Keratinocyte (primary cell): ENCODE results near the gene MTUS2. TPM values are rescaled to one million over a fixed set of nuclear protein-coding genes. Genes with fewer than 3 reads are reported as not detected.

ENCODE experiments used
- DNase-seq: peaks from one replicate; pipeline ENCODE4 v3.0.0-alpha.2; 2011; ENCODE audit warnings: low read depth, missing footprints, low spot score
- FAIRE-seq: peaks from 2 replicates; lab custom pipeline; 2011; peaks lifted over from hg19 to GRCh38; lab: Jason Lieb, UNC
- H2AFZ ChIP-seq: 2 replicates; pipeline ENCODE4 v1.6.0; 2012; ENCODE audit warnings: low read length, control low read depth, inconsistent platforms; ENCODE audit not compliant: control insufficient read depth
- H3K27ac ChIP-seq: 2 replicates; pipeline ENCODE4 v1.5.1; 2011; ENCODE audit warnings: low read length; ENCODE audit not compliant: control insufficient read depth, insufficient read depth
- H3K27me3 ChIP-seq: 3 replicates; pipeline ENCODE4 v1.6.0; 2011; ENCODE audit warnings: low read length; ENCODE audit not compliant: control insufficient read depth, insufficient read depth; ENCODE audit errors: extremely low read depth
- H3K36me3 ChIP-seq, 2 experiments: 2 replicates in 1 of 2; 3 replicates in 1 of 2; pipeline ENCODE4 v1.5.1; 2011; ENCODE audit warnings: low read length in 2 of 2, mild to moderate bottlenecking in 1 of 2; ENCODE audit not compliant: control insufficient read depth in 2 of 2, insufficient read depth in 2 of 2; ENCODE audit errors: extremely low read depth in 1 of 2
- H3K4me1 ChIP-seq: 3 replicates; pipeline ENCODE4 v1.5.1; 2011; ENCODE audit warnings: low read length; ENCODE audit not compliant: control insufficient read depth, insufficient read depth; ENCODE audit errors: extremely low read depth
- H3K4me2 ChIP-seq: 3 replicates; pipeline ENCODE4 v1.6.0; 2011; ENCODE audit warnings: low read depth, low read length; ENCODE audit not compliant: control insufficient read depth, insufficient read depth; ENCODE audit errors: extremely low read depth
- H3K4me3 ChIP-seq, 3 experiments: fragments of 200-600 bp in 1 of 3; sonication (generic) in 1 of 3; 2 replicates in 2 of 3; 3 replicates in 1 of 3; pipeline ENCODE4 v1.5.1; 2011 to 2016; ENCODE audit warnings: low read length in 3 of 3, mild to moderate bottlenecking in 3 of 3, control low read depth in 2 of 3, inconsistent platforms in 1 of 3, low read depth in 1 of 3, mixed read lengths in 1 of 3, mixed run types in 1 of 3, moderate library complexity in 1 of 3; ENCODE audit not compliant: control insufficient read depth in 2 of 3, insufficient read depth in 2 of 3; ENCODE audit errors: extremely low read depth in 1 of 3
- H3K79me2 ChIP-seq: 2 replicates; pipeline ENCODE4 v1.6.0; 2012; ENCODE audit warnings: low read length; ENCODE audit not compliant: control insufficient read depth, insufficient read depth
- H3K9ac ChIP-seq: 3 replicates; pipeline ENCODE4 v1.6.0; 2011; ENCODE audit warnings: low read length; ENCODE audit not compliant: control insufficient read depth, insufficient read depth; ENCODE audit errors: extremely low read depth
- H3K9me1 ChIP-seq: 3 replicates; pipeline ENCODE4 v1.6.0; 2011; ENCODE audit warnings: low read length; ENCODE audit not compliant: control insufficient read depth, insufficient read depth; ENCODE audit errors: extremely low read depth
- H3K9me3 ChIP-seq: 2 replicates; pipeline ENCODE4 v1.5.1; 2012; ENCODE audit warnings: low read depth, low read length; ENCODE audit not compliant: control insufficient read depth
- H4K20me1 ChIP-seq: 3 replicates; pipeline ENCODE4 v1.6.0; 2011; ENCODE audit warnings: low read length; ENCODE audit not compliant: control insufficient read depth, insufficient read depth; ENCODE audit errors: extremely low read depth
- EZH2 ChIP-seq: IDR thresholded peaks from one replicate; pipeline ENCODE4 v1.6.1; 2012; ENCODE audit warnings: inconsistent platforms, mild to moderate bottlenecking, low read length, moderate library complexity
- dilution Hi-C: fragments of 300-500 bp; cut with MboI; formaldehyde crosslinking; loops from one replicate; pipeline ENCODE4 v1.7.0; 2020; ENCODE audit warnings: low sequenced_read_pairs; ENCODE audit not compliant: extremely low pct_ligation_motif_present
- polyA plus RNA-seq, 5 experiments: library from polyadenylated mRNA; depleted of rRNA in 3 of 5; stranded (reverse) in 3 of 5; stranded (forward) in 1 of 5; unstranded in 1 of 5; fragments of >200 nt; gene quantifications; 1 replicate in 1 of 5; 2 replicates in 3 of 5; 3 replicates in 1 of 5; pipeline versions ENCODE4 v1.2.1 to v1.2.3, GENCODE V29; 2011 to 2012; ENCODE audit warnings: missing spikeins in 2 of 5, low read depth in 1 of 5, low replicate concordance in 1 of 5
- TF ChIP-seq, protein P1 (sequence below), 3 experiments: IDR thresholded peaks in 1 of 3; conservative IDR thresholded peaks in 1 of 3; optimal IDR thresholded peaks in 1 of 3; 2 replicates in 2 of 3; 3 replicates in 1 of 3; pipeline versions ENCODE3 to v1.5.1; 2011; ENCODE audit warnings: low read length in 3 of 3, mild to moderate bottlenecking in 3 of 3, moderate library complexity in 2 of 3, control low read depth in 1 of 3, inconsistent platforms in 1 of 3; ENCODE audit not compliant: insufficient read depth in 2 of 3; ENCODE audit errors: extremely low read depth in 1 of 3

MTUS2 gene
- polyA plus RNA-seq, 1 donor (not counting 4 experiments of a cell fraction or from before 2014, with no cell fraction given) = 0.17 TPM

- H3K9ac ChIP-seq = no peak overlapping the region
- H3K9me3 ChIP-seq = no peaks in the 10 kb centered on the region
- no peak for TF ChIP-seq EZH2
- TF ChIP-seq, protein P1, sequence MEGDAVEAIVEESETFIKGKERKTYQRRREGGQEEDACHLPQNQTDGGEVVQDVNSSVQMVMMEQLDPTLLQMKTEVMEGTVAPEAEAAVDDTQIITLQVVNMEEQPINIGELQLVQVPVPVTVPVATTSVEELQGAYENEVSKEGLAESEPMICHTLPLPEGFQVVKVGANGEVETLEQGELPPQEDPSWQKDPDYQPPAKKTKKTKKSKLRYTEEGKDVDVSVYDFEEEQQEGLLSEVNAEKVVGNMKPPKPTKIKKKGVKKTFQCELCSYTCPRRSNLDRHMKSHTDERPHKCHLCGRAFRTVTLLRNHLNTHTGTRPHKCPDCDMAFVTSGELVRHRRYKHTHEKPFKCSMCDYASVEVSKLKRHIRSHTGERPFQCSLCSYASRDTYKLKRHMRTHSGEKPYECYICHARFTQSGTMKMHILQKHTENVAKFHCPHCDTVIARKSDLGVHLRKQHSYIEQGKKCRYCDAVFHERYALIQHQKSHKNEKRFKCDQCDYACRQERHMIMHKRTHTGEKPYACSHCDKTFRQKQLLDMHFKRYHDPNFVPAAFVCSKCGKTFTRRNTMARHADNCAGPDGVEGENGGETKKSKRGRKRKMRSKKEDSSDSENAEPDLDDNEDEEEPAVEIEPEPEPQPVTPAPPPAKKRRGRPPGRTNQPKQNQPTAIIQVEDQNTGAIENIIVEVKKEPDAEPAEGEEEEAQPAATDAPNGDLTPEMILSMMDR (optimal IDR thresholded peaks at IDR 0.05 in 1 of 3, IDR thresholded peaks at IDR 0.05 in 1 of 3, conservative IDR thresholded peaks at IDR 0.05 in 1 of 3; ENCODE audit: extremely low read depth in 1 of 3, insufficient read depth in 2 of 3, low read length in 3 of 3) = no peak
- peaks cover 45 to 54% of the 10 kb centered on the region in 2 experiments for H3K36me3 ChIP-seq
- no peaks in the 10 kb centered on the region for H3K27me3 ChIP-seq
- H3K27ac ChIP-seq = no peak overlapping the region
- no peak overlapping the region for H2AFZ ChIP-seq
- no peaks in the 10 kb centered on the region for H4K20me1 ChIP-seq
- H3K4me1 ChIP-seq = no peaks in the 10 kb centered on the region
- no peak for DNase-seq
- dilution Hi-C loops = no loop called here
- no peaks in the 10 kb centered on the region for H3K9me1 ChIP-seq
- no peaks in the 10 kb centered on the region for H3K79me2 ChIP-seq
- no peak overlapping the region for H3K4me3 ChIP-seq
- no peak overlapping the region for H3K4me2 ChIP-seq
- no peak for FAIRE-seq
Observed at GRCh38 chr13:29511106-29511796, 691.1 kb downstream of the MTUS2 start.

DNA sequence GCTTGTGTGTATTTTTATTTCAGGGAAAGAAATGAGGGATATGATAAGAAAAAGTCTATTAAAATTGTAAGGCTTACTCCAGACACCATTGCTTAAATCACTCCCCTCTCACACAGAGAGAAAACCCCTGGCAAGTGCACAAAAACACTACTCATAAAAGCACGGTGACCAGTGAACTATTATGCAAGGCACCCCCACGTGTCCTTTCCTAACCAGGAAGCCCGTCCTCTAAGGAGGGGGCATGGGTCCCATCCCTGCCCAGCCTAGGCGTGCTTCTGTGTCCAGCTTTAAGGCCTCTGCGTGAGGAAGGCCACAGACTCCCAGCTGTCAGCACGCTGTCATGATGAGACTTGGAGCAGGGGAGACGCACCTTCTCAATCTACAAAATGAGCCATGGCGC is 691.8 kb downstream of the MTUS2 start:
- no peaks in the 10 kb centered on the region for H3K9me3 ChIP-seq
- TF ChIP-seq EZH2 = no peak
- TF ChIP-seq, protein P1 (optimal IDR thresholded peaks at IDR 0.05 in 1 of 3, IDR thresholded peaks at IDR 0.05 in 1 of 3, conservative IDR thresholded peaks at IDR 0.05 in 1 of 3; ENCODE audit: extremely low read depth in 1 of 3, insufficient read depth in 2 of 3, low read length in 3 of 3) = no peak
- H3K4me3 ChIP-seq = no peak overlapping the region
- peaks cover 51 to 61% of the 10 kb centered on the region in 2 experiments for H3K36me3 ChIP-seq
- dilution Hi-C loops = no loop called here
- DNase-seq (no peak), FAIRE-seq (no peak)
- no peak overlapping the region for H3K9ac ChIP-seq
- H3K27me3 ChIP-seq = no peaks in the 10 kb centered on the region
- no peaks in the 10 kb centered on the region for H4K20me1 ChIP-seq
- H3K4me1 ChIP-seq = no peaks in the 10 kb centered on the region
- no peaks in the 10 kb centered on the region for H3K9me1 ChIP-seq
- no peak overlapping the region for H3K4me2 ChIP-seq
- no peak overlapping the region for H3K27ac ChIP-seq
- no peaks in the 10 kb centered on the region for H3K79me2 ChIP-seq
- no peak overlapping the region for H2AFZ ChIP-seq
